Activated T-cell treated with anti-CD3 and anti-CD28 coated beads for 48 hours (primary cell): ENCODE measurements around the gene TAL1.

Experiments
- DNase-seq: peaks from one replicate; pipeline ENCODE4 v3.0.0-alpha.2; 2020; ENCODE audit warnings: low read depth

Gene TAL1

GRCh38 chr1:47175227-47175934 lies 56.6 kb downstream of the TAL1 start:
- DNase-seq: peak; percentile 36

- DNase-seq: no peak
Measured at GRCh38 chr1:47174656-47175020, 57.4 kb downstream of the TAL1 start.

- DNase-seq: no peak
Measured at GRCh38 chr1:47172782-47173181, 59.2 kb downstream of the TAL1 start.
